H1 (cell line): ENCODE results near the gene RAB43. TPM values are rescaled to one million over a fixed set of nuclear protein-coding genes. Genes with fewer than 3 reads are reported as not detected.

ENCODE experiments used
- CTCF ChIA-PET: fragments of 300-600 bp; sonication (Branson Sonifier 250); formaldehyde crosslinking; loops from one replicate; lab custom pipeline; 2021; ENCODE audit not compliant: partially characterized antibody; lab: Charles Lee
- POLR2A ChIA-PET: fragments of 300-600 bp; sonication (Branson Sonifier 250); formaldehyde crosslinking; loops from one replicate; lab custom pipeline; 2021; ENCODE audit warnings: inconsistent platforms; ENCODE audit not compliant: partially characterized antibody; lab: Charles Lee
- DNase-seq, 2 experiments: peaks; one replicate each; pipeline versions ENCODE4 v3.0.0 to v3.0.0-alpha.2; 2010 to 2022; ENCODE audit warnings: low spot score in 2 of 2, low read depth in 1 of 2, mixed read lengths in 1 of 2
- FAIRE-seq: peaks from 2 replicates; lab custom pipeline; 2011; peaks lifted over from hg19 to GRCh38; lab: Jason Lieb, UNC
- H2AFZ ChIP-seq: 2 replicates; pipeline ENCODE4 v1.8.1; 2012; ENCODE audit warnings: low read length, inconsistent platforms
- H2AK5ac ChIP-seq: 2 replicates; pipeline ENCODE4 v1.6.1; 2013; ENCODE audit warnings: low read depth, low read length
- H2BK120ac ChIP-seq: replicated peaks from 2 replicates; pipeline ENCODE3; 2013; ENCODE audit warnings: low read depth, low read length, inconsistent platforms
- H2BK12ac ChIP-seq: 2 replicates; pipeline ENCODE4 v1.6.1; 2013; ENCODE audit warnings: low read depth, low read length
- H2BK15ac ChIP-seq: 2 replicates; pipeline ENCODE4 v1.6.1; 2013; ENCODE audit warnings: low read length
- H2BK20ac ChIP-seq: 2 replicates; pipeline ENCODE4 v1.6.1; 2013; ENCODE audit warnings: low read length
- H2BK5ac ChIP-seq: 2 replicates; pipeline ENCODE4 v1.6.1; 2013; ENCODE audit warnings: low read depth, low read length
- H3K14ac ChIP-seq: 2 replicates; pipeline ENCODE4 v1.6.1; 2013; ENCODE audit warnings: inconsistent platforms; ENCODE audit not compliant: insufficient read length
- H3K18ac ChIP-seq: 2 replicates; pipeline ENCODE4 v1.6.1; 2013; ENCODE audit warnings: low read length; ENCODE audit errors: extremely low read depth
- H3K23ac ChIP-seq: 2 replicates; pipeline ENCODE4 v1.6.1; 2013; ENCODE audit warnings: inconsistent platforms; ENCODE audit not compliant: insufficient read length
- H3K23me2 ChIP-seq: 2 replicates; pipeline ENCODE4 v1.6.1; 2013; ENCODE audit warnings: low read depth, low read length
- H3K27ac ChIP-seq: 2 replicates; pipeline ENCODE4 v1.6.1; 2011; ENCODE audit warnings: low read depth, low read length, inconsistent platforms
- H3K27me3 ChIP-seq, 4 experiments: replicated peaks in 1 of 4; 1 replicate in 1 of 4; 2 replicates in 3 of 4; pipeline versions ENCODE4 v1.6.1 to v1.8.1; 2011 to 2013; ENCODE audit warnings: low read length in 3 of 4, mild to moderate bottlenecking in 3 of 4, inconsistent platforms in 2 of 4, mixed read lengths in 2 of 4, moderate library complexity in 1 of 4; ENCODE audit not compliant: control insufficient read depth in 3 of 4, insufficient read depth in 3 of 4; ENCODE audit errors: extremely low read depth in 1 of 4
- H3K36me3 ChIP-seq, 4 experiments: 2 replicates each; pipeline versions ENCODE4 v1.6.1 to v1.8.1; 2011 to 2013; ENCODE audit warnings: mild to moderate bottlenecking in 4 of 4, low read length in 3 of 4, moderate library complexity in 2 of 4, control low read depth in 1 of 4, inconsistent platforms in 1 of 4; ENCODE audit not compliant: insufficient read depth in 4 of 4, control insufficient read depth in 2 of 4
- H3K4ac ChIP-seq: replicated peaks from 2 replicates; pipeline ENCODE3; 2013; ENCODE audit warnings: low read length, low read depth, mixed read lengths, inconsistent platforms; ENCODE audit not compliant: insufficient read length
- H3K4me1 ChIP-seq, 4 experiments: replicated peaks in 1 of 4; 1 replicate in 1 of 4; 2 replicates in 3 of 4; pipeline versions ENCODE4 v1.6.1 to v1.8.1; 2011 to 2013; ENCODE audit warnings: low read length in 3 of 4, inconsistent platforms in 2 of 4, mixed read lengths in 1 of 4; ENCODE audit not compliant: insufficient read depth in 4 of 4, control insufficient read depth in 3 of 4
- H3K4me2 ChIP-seq, 2 experiments: 2 replicates each; pipeline versions ENCODE4 v1.6.1 to v1.8.1; 2011 to 2013; ENCODE audit warnings: low read depth in 2 of 2, low read length in 2 of 2, control low read depth in 1 of 2, inconsistent platforms in 1 of 2, mild to moderate bottlenecking in 1 of 2; ENCODE audit not compliant: insufficient read depth in 1 of 2
- H3K4me3 ChIP-seq, 4 experiments: fragments of 200-600, 300-600 bp in 1 of 4; sonication (generic), shearing (Covaris generic), sonication (Bioruptor Twin) in 1 of 4; 2 replicates each; pipeline versions ENCODE4 v1.5.1 to v1.8.1; 2011 to 2016; ENCODE audit warnings: low read length in 4 of 4, low read depth in 3 of 4, control low read depth in 2 of 4, inconsistent platforms in 2 of 4, mild to moderate bottlenecking in 2 of 4, mixed read lengths in 1 of 4, moderate library complexity in 1 of 4; ENCODE audit not compliant: insufficient read depth in 2 of 4; ENCODE audit errors: extremely low read depth in 1 of 4
- H3K56ac ChIP-seq: replicated peaks from 2 replicates; pipeline ENCODE3; 2013; ENCODE audit warnings: low read depth, mild to moderate bottlenecking, mixed read lengths, low read length, inconsistent platforms; ENCODE audit not compliant: insufficient read length
- H3K79me1 ChIP-seq: 2 replicates; pipeline ENCODE4 v1.6.1; 2013; ENCODE audit warnings: low read depth, low read length, control low read depth
- H3K79me2 ChIP-seq, 2 experiments: 2 replicates each; pipeline versions ENCODE4 v1.6.1 to v1.8.1; 2012 to 2013; ENCODE audit warnings: low read length in 2 of 2, mild to moderate bottlenecking in 2 of 2, inconsistent platforms in 1 of 2; ENCODE audit not compliant: insufficient read depth in 2 of 2, control insufficient read depth in 1 of 2
- H3K9ac ChIP-seq, 4 experiments: replicated peaks in 1 of 4; 1 replicate in 1 of 4; 2 replicates in 3 of 4; pipeline versions ENCODE4 v1.6.1 to v1.8.1; 2011 to 2013; ENCODE audit warnings: low read depth in 3 of 4, low read length in 3 of 4, control low read depth in 2 of 4, mild to moderate bottlenecking in 2 of 4, moderate library complexity in 2 of 4, inconsistent platforms in 1 of 4; ENCODE audit errors: extremely low read depth in 1 of 4
- H3K9me3 ChIP-seq, 2 experiments: 2 replicates each; pipeline versions ENCODE4 v1.6.1 to v1.8.1; 2012 to 2013; ENCODE audit warnings: mild to moderate bottlenecking in 2 of 2, moderate library complexity in 2 of 2, control low read depth in 1 of 2, inconsistent platforms in 1 of 2, low read depth in 1 of 2, low read length in 1 of 2, mixed read lengths in 1 of 2; ENCODE audit not compliant: insufficient read depth in 2 of 2
- H4K20me1 ChIP-seq, 2 experiments: replicated peaks in 1 of 2; 2 replicates each; pipeline versions ENCODE3 to v1.8.1; 2011 to 2013; ENCODE audit warnings: inconsistent platforms in 2 of 2, low read length in 2 of 2, mild to moderate bottlenecking in 1 of 2; ENCODE audit not compliant: insufficient read depth in 2 of 2, control insufficient read depth in 1 of 2
- H4K5ac ChIP-seq: 2 replicates; pipeline ENCODE4 v1.6.1; 2013; ENCODE audit warnings: low read length, low read depth, mixed read lengths, inconsistent platforms; ENCODE audit not compliant: insufficient read length
- H4K8ac ChIP-seq: 2 replicates; pipeline ENCODE4 v1.8.0; 2013; ENCODE audit warnings: mild to moderate bottlenecking, moderate library complexity, low read length, inconsistent platforms; ENCODE audit not compliant: insufficient read depth; ENCODE audit errors: extremely low read depth
- H4K91ac ChIP-seq: replicated peaks from 2 replicates; pipeline ENCODE3; 2013; ENCODE audit warnings: low read length, mixed read lengths, inconsistent platforms; ENCODE audit not compliant: insufficient read length
- BRCA1 ChIP-seq: IDR thresholded peaks from 2 replicates; pipeline ENCODE4 v1.6.1; 2012; ENCODE audit warnings: low read depth, low read length, improper control_type of control experiment
- CBX5 ChIP-seq: fragments of 300-800, 300-1000 bp; sonication (generic); IDR thresholded peaks from 2 replicates; pipeline ENCODE4 v1.7.1; 2016; ENCODE audit warnings: antibody characterized with exemption, low read length, low read depth
- GABPA ChIP-seq: IDR thresholded peaks from 2 replicates; pipeline ENCODE4 v1.6.1; 2011; ENCODE audit warnings: mild to moderate bottlenecking, low read length, moderate library complexity, borderline replicate concordance; ENCODE audit not compliant: insufficient read depth
- POLR2AphosphoS5 ChIP-seq: IDR thresholded peaks from 2 replicates; pipeline ENCODE4 v1.6.1; 2011; ENCODE audit warnings: low read depth, low read length
- RAD21 ChIP-seq, 2 experiments: IDR thresholded peaks in 1 of 2; conservative IDR thresholded peaks in 1 of 2; 2 replicates each; pipeline ENCODE4 v1.6.1; 2011; ENCODE audit warnings: low read depth in 2 of 2, low read length in 2 of 2, improper control_type of control experiment in 1 of 2, inconsistent platforms in 1 of 2, mild to moderate bottlenecking in 1 of 2, moderate library complexity in 1 of 2
- SIX5 ChIP-seq: IDR thresholded peaks from 2 replicates; pipeline ENCODE4 v1.6.1; 2011; ENCODE audit warnings: mild to moderate bottlenecking, low read depth, low read length
- TAF7 ChIP-seq: optimal IDR thresholded peaks from 2 replicates; pipeline ENCODE3; 2011; ENCODE audit warnings: low read depth, mild to moderate bottlenecking, inconsistent platforms, low read length, moderate library complexity, borderline replicate concordance
- TBP ChIP-seq: IDR thresholded peaks from 2 replicates; pipeline ENCODE4 v1.6.1; 2011; ENCODE audit warnings: low read depth, low read length, improper control_type of control experiment
- WGBS, 2 experiments: shearing (Covaris generic) in 1 of 2; methylation state at CpG; one replicate each; pipeline versions ENCODE4 v1.1.6 to v1.1.7; 2013 to 2015; ENCODE audit warnings: low lambda C conversion rate in 2 of 2, mixed read lengths in 2 of 2, inconsistent platforms in 1 of 2, low coverage in 1 of 2, missing lambda C conversion rate in 1 of 2; ENCODE audit not compliant: insufficient replicate concordance in 2 of 2, insufficient coverage in 1 of 2, insufficient read length in 1 of 2; ENCODE audit errors: extremely low coverage in 1 of 2, missing lambda C conversion rate in 1 of 2; 5-methylcytosine and 5-hydroxymethylcytosine counted together
- polyA plus RNA-seq, 7 experiments: library from polyadenylated mRNA; depleted of rRNA in 3 of 7; stranded (reverse) in 5 of 7; unstranded in 2 of 7; fragments of >200 nt in 5 of 7; fragments of 200-250 nt in 2 of 7; gene quantifications; 1 replicate in 5 of 7; 2 replicates in 1 of 7; 4 replicates in 1 of 7; pipeline versions ENCODE4 v1.2.1 to v1.2.3, GENCODE V29; 2011 to 2013; ENCODE audit warnings: missing spikeins in 2 of 7, mixed read lengths in 2 of 7
- total RNA-seq: library from RNA; stranded (reverse); fragmentation: NEBNext Ultra II Directional; extraction: Animal tissue kit (Norgen Biotek cat#: 25700); gene quantifications from 2 replicates; pipeline ENCODE4 v1.2.1, GENCODE V29; 2021

RAB43 gene
- total and polyA plus RNA-seq, 2 of the 8 experiments (the other 6 are each of a cell fraction or from before 2014, with no cell fraction given) = 13.1 to 19.4 TPM

DNA sequence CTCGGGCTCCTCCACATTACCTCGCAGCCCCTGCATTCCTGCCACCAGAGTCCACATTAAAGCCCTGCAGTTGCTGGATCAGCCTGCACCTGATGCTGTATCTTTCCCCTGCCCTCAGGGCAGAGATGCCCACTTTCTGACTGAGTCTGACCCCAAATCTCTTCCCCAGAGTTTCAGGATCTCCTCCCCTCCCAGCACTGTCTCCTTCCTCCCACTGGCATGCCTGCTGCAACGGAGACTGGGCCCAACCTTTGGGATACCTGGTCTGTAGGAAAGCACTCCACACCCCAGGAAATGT lies 81.6 kb downstream of the RAB43 start:
- POLR2A ChIA-PET = no interaction called here
- no peaks in the 10 kb centered on the region for H3K36me3 ChIP-seq
- no peaks in the 10 kb centered on the region for H3K9me3 ChIP-seq
- no peak overlapping the region for H3K4me3 ChIP-seq
- peak overlapping the region; percentile 43; the same call in 1 of the 2 replicates for H4K8ac ChIP-seq
- H3K27ac ChIP-seq = no peak overlapping the region
- no peak overlapping the region for H2BK5ac ChIP-seq
- no peak overlapping the region for H3K14ac ChIP-seq
- FAIRE-seq = no peak
- H4K91ac ChIP-seq = no peak overlapping the region
- no peak overlapping the region for H3K9ac ChIP-seq
- H3K18ac ChIP-seq = no peak overlapping the region
- H2BK120ac ChIP-seq = no peak overlapping the region
- H2BK12ac ChIP-seq = no peak overlapping the region
- H2AK5ac ChIP-seq = 0 out of 2 replicates have a peak overlapping the region, but pooled peaks have one; percentile 24
- H4K20me1 ChIP-seq = no peaks in the 10 kb centered on the region
- no peaks in the 10 kb centered on the region for H3K79me1 ChIP-seq
- TF ChIP-seq GABPA = no peak
- no peak for TF ChIP-seq TBP
- TF ChIP-seq RAD21 (IDR thresholded peaks at IDR 0.05 in 1 of 2, conservative IDR thresholded peaks at IDR 0.05 in 1 of 2; ENCODE audit: low read depth in 2 of 2, low read length in 2 of 2) = no peak
- no peak for TF ChIP-seq POLR2AphosphoS5
- no peak for TF ChIP-seq BRCA1
- no peak for TF ChIP-seq CBX5
- TF ChIP-seq TAF7 = no peak
- TF ChIP-seq SIX5 = no peak
- TF ChIP-seq, all 59 proteins: peak for 0
- Histone ChIP-seq H2BK15ac (no peak overlapping the region), H3K79me2 (no peaks in the 10 kb centered on the region), H2BK20ac (0 out of 2 replicates have a peak overlapping the region, but pooled peaks have one; percentile 18), H3K23ac (no peak overlapping the region), H4K5ac (no peak overlapping the region), H2AFZ (no peak overlapping the region), H3K4me1 (peaks cover 2 to 15% (median 5%) of the 10 kb centered on the region in 4 experiments; a peak in 6 of 7 replicates), H3K4me2 (no peak overlapping the region), H3K23me2 (no peaks in the 10 kb centered on the region), H3K27me3 (no peaks in the 10 kb centered on the region; a peak in 1 of 7 replicates), H3K56ac (no peak overlapping the region), H3K4ac (no peak overlapping the region)
- DNase-seq = no peak
- CTCF ChIA-PET = interaction anchor here (0.7 to 8.4 kb wide), 5 partner anchors 13 to 69 kb away, joined by 3 to 84 read pairs (median 3); no protein-coding TSS in a partner anchor
- WGBS, 2 experiments = 87% methylated on average over 3 of the region's 3 CpGs; no CpG with 5 or more reads in 1 of the 2 experiments
